Measurements from ENCODE around the gene CD180. TPM values are rescaled to one million over a fixed set of nuclear protein-coding genes. Genes with fewer than 3 reads are reported as not detected.
A peak's percentile ranks its signal among the peaks of the same experiment; 100 is the strongest.

Gene CD180
- total RNA-seq, 6 experiments from 2014 or later: 0.44 to 3.3 (median 0.67) TPM

DNA sequence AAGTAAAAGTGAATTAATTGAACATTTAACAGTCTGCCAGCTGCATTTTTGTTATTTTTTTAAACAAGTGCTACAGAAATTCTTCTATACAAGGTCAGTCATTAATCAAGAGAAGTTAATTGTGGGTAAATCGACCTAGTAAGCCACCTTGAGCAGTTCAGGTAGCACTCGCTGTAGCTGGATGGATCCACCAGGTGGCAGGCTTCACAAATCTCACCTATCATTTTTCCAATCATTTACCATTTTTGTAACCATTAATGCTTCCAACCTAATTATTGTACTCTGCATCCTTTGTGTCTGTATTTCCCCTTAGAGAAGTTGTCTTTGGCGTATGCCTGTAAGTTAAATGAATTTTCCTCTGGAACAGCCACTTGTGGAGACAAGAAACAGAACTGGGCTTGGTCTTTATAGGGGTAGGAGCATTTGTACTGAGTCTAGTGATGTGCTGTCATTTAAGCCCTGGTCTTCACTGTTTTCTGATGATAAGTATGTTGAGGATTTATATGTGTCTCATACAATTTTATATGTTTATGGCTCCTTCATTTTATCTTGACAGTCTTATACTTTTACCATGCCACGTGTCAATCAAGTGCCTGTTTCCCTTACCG lies 39.5 kb downstream of the CD180 start:
- peak in 1 of 3 donors; percentile 25 for DNase-seq
- TF ChIP-seq POLR2A (IDR thresholded peaks at IDR 0.05): no peak
- TF ChIP-seq, protein P1, sequence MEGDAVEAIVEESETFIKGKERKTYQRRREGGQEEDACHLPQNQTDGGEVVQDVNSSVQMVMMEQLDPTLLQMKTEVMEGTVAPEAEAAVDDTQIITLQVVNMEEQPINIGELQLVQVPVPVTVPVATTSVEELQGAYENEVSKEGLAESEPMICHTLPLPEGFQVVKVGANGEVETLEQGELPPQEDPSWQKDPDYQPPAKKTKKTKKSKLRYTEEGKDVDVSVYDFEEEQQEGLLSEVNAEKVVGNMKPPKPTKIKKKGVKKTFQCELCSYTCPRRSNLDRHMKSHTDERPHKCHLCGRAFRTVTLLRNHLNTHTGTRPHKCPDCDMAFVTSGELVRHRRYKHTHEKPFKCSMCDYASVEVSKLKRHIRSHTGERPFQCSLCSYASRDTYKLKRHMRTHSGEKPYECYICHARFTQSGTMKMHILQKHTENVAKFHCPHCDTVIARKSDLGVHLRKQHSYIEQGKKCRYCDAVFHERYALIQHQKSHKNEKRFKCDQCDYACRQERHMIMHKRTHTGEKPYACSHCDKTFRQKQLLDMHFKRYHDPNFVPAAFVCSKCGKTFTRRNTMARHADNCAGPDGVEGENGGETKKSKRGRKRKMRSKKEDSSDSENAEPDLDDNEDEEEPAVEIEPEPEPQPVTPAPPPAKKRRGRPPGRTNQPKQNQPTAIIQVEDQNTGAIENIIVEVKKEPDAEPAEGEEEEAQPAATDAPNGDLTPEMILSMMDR (IDR thresholded peaks at IDR 0.05): peak; percentile 76 to 83 (median 81)

DNA sequence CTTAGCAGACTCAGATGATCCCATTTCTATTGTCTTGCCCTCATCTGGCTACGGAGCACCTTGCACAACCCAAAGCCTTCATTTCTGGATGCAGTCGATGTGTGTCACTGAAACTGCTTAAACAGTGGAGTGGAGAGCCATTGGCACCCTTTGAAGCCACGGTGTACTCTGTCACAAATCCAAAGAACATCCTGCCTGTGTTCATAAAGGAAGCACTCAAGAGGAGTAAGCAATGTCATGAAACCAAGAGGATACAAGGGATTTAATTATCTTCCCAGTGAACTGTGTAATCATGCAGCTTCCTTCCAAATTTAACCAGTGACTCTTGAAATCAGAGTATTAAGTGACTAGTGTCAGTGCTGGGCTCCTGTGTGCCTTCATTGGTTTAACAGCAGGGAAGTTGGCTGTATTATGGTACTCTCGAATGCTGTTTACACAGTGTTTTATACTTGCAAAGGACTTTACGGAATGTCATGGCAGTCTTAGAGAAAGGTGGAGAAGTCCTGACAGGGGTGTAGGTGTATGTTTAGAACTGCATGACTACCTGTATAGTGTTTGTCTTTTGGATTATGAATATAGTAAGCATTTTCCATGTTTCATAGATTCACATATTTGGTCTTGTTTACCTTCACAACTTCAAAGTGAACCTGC lies 41.9 kb downstream of the CD180 start:
- TF ChIP-seq, protein P1 (IDR thresholded peaks at IDR 0.05): no peak
- no peak for TF ChIP-seq POLR2A (IDR thresholded peaks at IDR 0.05)
- Histone ChIP-seq H3K36me3 (peaks cover 0 to 15% (median 1%) of the 10 kb centered on the region in 4 donors), H3K27me3 (no peaks in the 10 kb centered on the region), H3K4me3 (no peak overlapping the region), H3K27ac (no peak overlapping the region), H3K9me3 (no peaks in the 10 kb centered on the region), H3K4me1 (peaks cover 0 to 10% (median 0%) of the 10 kb centered on the region in 4 donors)
- DNase-seq (peak in 1 of 3 donors; percentile 62), ATAC-seq (peak; percentile 67 to 90 (median 82))
- WGBS (ENCODE audit: insufficient coverage, low coverage, low lambda C conversion rate, missing lambda C conversion rate): 43% methylated on average over 5 of the region's 5 CpGs
- intact Hi-C loops (cut with DNase I): loop anchor here in 1 of 2 donors (10.0 kb wide), 1 partner anchor 50 kb away; no protein-coding TSS in a partner anchor

More for the DNA sequence above, 39.5 kb downstream of the CD180 start:
- H3K4me1 ChIP-seq: peaks cover 0 to 10% (median 0%) of the 10 kb centered on the region in 4 donors
- peak; percentile 68 to 75 (median 70) for ATAC-seq
- H3K9me3 ChIP-seq: no peaks in the 10 kb centered on the region
- no peaks in the 10 kb centered on the region for H3K27me3 ChIP-seq
- H3K4me3 ChIP-seq: no peak overlapping the region
- H3K27ac ChIP-seq: no peak overlapping the region
- H3K36me3 ChIP-seq: peaks cover 0 to 18% (median 5%) of the 10 kb centered on the region in 4 donors
- intact Hi-C loops (cut with DNase I): loop anchor here in 1 of 2 donors (10.0 kb wide), 1 partner anchor 48 kb away; no protein-coding TSS in a partner anchor
- WGBS (ENCODE audit: insufficient coverage, low coverage, low lambda C conversion rate, missing lambda C conversion rate): 62% methylated on average over 5 of the region's 5 CpGs

DNA sequence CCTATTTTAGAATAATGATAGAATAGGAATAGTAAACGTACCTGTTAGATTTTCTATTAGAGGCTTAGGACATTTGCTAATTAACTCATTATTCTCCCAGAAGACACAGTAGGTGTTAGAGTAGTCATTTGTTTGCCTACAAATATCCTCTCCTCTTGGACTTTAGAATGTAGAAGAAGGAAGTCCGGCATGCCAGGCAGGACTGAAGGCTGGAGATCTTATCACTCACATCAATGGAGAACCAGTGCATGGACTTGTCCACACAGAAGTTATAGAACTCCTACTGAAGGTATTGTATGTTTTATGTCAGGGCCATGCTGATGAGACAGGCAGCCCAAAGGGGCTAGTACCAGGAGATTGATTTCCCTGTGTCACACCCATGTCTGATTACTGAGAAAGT lies 43.3 kb downstream of the CD180 start:
- intact Hi-C loops (cut with DNase I): loop anchor here in 1 of 2 donors (10.0 kb wide), 1 partner anchor 52 kb away; no protein-coding TSS in a partner anchor
- Histone ChIP-seq H3K27me3 (no peaks in the 10 kb centered on the region), H3K36me3 (peaks cover 0 to 15% (median 1%) of the 10 kb centered on the region in 4 donors), H3K4me1 (peaks cover 0 to 10% (median 0%) of the 10 kb centered on the region in 4 donors), H3K9me3 (no peaks in the 10 kb centered on the region), H3K4me3 (no peak overlapping the region), H3K27ac (no peak overlapping the region)
- no peak for DNase-seq
- TF ChIP-seq POLR2A (IDR thresholded peaks at IDR 0.05): no peak
- TF ChIP-seq, protein P1 (IDR thresholded peaks at IDR 0.05): no peak
- 50% methylated on average over 2 of the region's 2 CpGs for WGBS (ENCODE audit: insufficient coverage, low coverage, low lambda C conversion rate, missing lambda C conversion rate)
- no peak for ATAC-seq

GRCh38 chr5:67152400-67152799 lies 44.2 kb downstream of the CD180 start:
- WGBS (ENCODE audit: insufficient coverage, low coverage, low lambda C conversion rate, missing lambda C conversion rate): 100% methylated on average over 6 of the region's 6 CpGs

More at GRCh38 chr5:67152400-67152799, 44.2 kb downstream of the CD180 start:
- peaks cover 0 to 10% (median 0%) of the 10 kb centered on the region in 4 donors for H3K4me1 ChIP-seq
- DNase-seq: no peak
- H3K4me3 ChIP-seq: no peak overlapping the region
- no peaks in the 10 kb centered on the region for H3K9me3 ChIP-seq
- H3K27ac ChIP-seq: no peak overlapping the region
- H3K27me3 ChIP-seq: no peaks in the 10 kb centered on the region
- intact Hi-C loops (cut with DNase I): loop anchor here in 1 of 2 donors (10.0 kb wide), 1 partner anchor 52 kb away; no protein-coding TSS in a partner anchor
- H3K36me3 ChIP-seq: peaks cover 0 to 15% (median 1%) of the 10 kb centered on the region in 4 donors
- no peak for ATAC-seq
- no peak for TF ChIP-seq POLR2A (IDR thresholded peaks at IDR 0.05)
- TF ChIP-seq, protein P1 (IDR thresholded peaks at IDR 0.05): no peak

Data from right lobe of liver (tissue), 6 donors.